Gastroesophageal sphincter (tissue), 3 donors: ENCODE measurements around the gene PHOX2A.

Experiments used
- CTCF ChIP-seq, 4 experiments: fragments of 200-600 bp in 2 of 4; fragments of 450-650 bp in 2 of 4; sonication (generic) in 1 of 4; IDR thresholded peaks; one replicate each; pipeline ENCODE4 v1.5.1; 2017 to 2019; ENCODE audit warnings: antibody characterized with exemption in 4 of 4, mild to moderate bottlenecking in 2 of 4, moderate library complexity in 2 of 4
- POLR2A ChIP-seq, 2 donors: fragments of 450-650 bp; IDR thresholded peaks; one replicate each; pipeline ENCODE4 v1.6.1; 2017; ENCODE audit warnings: antibody characterized with exemption in 2 of 2, mild to moderate bottlenecking in 2 of 2, moderate library complexity in 1 of 2

GRCh38 chr11:72293391-72293790 lies 49.4 kb upstream of the PHOX2A start:
- TF ChIP-seq CTCF (IDR thresholded peaks at IDR 0.05): no peak
- TF ChIP-seq POLR2A (IDR thresholded peaks at IDR 0.05): no peak
